ENCODE measurements around the gene GPR132. TPM values are rescaled to one million over a fixed set of nuclear protein-coding genes. Genes with fewer than 3 reads are reported as not detected.
"Not testable (repeated sequence)": the region's sequence is repeated elsewhere in the genome, so short reads cannot be mapped to it uniquely, and the experiment has no call there.

GPR132 gene
- polyA plus RNA-seq, 1 donor (not counting 4 experiments of a cell fraction or from before 2014, with no cell fraction given) = not detected

DNA sequence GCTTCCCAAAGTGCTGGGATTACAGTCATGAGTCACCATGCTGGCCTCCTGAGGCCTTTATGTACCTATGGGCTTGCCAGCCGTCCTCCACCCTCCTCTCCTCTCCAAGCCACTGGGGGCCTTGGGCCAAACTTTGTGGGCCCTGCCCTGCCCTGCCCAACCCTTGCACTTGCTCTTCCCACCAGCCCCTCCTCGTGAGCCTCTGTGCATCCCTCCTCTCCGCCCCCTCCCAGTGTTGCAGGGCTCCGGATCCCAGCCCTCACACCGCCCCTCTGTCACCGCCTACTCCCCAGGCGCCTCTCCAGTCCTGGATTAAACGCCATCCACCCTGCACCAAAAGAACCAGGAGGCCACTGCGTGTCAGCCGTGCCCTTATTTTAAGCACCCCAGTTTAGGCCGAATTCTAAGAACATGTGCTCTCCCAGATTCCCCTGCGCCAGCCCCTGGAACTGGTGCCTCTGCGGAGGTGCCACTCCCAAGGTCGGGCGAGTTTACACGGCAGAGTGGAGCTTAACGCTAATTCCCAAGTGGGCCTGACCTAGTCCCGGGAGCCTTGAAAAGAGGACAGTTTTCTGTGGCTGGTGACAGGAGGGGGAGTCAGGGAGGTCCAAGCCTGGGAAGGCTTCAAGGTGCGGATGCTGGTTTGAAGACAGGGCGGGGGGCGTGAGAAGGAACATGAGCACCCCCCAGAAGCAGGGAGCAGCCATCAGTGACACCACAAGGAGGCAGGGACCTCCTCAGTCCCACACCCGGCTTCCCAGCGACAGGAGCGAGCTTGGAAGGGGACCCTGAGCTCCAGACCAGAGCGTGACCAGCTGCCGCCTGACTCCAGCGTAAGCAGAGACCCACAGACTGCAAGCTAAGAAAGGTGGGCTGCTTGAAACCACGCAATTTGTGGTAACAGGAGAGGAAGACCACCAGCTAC, 23.1 kb downstream of the GPR132 start:
- Histone ChIP-seq H2AFZ (ENCODE audit: control insufficient read depth, low read length) (no peak overlapping the region), H3K4me3 (ENCODE audit: control insufficient read depth in 2 of 3, extremely low read depth in 1 of 3, insufficient read depth in 2 of 3, low read depth in 1 of 3, low read length in 3 of 3) (no peak overlapping the region), H3K27ac (ENCODE audit: control insufficient read depth, insufficient read depth, low read length) (no peak overlapping the region), H3K27me3 (ENCODE audit: control insufficient read depth, extremely low read depth, insufficient read depth, low read length) (no peaks in the 10 kb centered on the region), H3K9ac (ENCODE audit: control insufficient read depth, extremely low read depth, insufficient read depth, low read length) (no peak overlapping the region), H4K20me1 (ENCODE audit: control insufficient read depth, extremely low read depth, insufficient read depth, low read length) (no peaks in the 10 kb centered on the region), H3K9me3 (ENCODE audit: control insufficient read depth, low read depth, low read length) (no peaks in the 10 kb centered on the region), H3K79me2 (ENCODE audit: control insufficient read depth, insufficient read depth, low read length) (no peaks in the 10 kb centered on the region), H3K9me1 (ENCODE audit: control insufficient read depth, extremely low read depth, insufficient read depth, low read length) (no peaks in the 10 kb centered on the region), H3K36me3 (ENCODE audit: control insufficient read depth in 2 of 2, extremely low read depth in 1 of 2, insufficient read depth in 2 of 2, low read length in 2 of 2) (peaks cover 0 to 13% of the 10 kb centered on the region in 2 experiments), H3K4me2 (ENCODE audit: control insufficient read depth, extremely low read depth, insufficient read depth, low read depth, low read length) (no peak overlapping the region), H3K4me1 (ENCODE audit: control insufficient read depth, extremely low read depth, insufficient read depth, low read length) (peaks cover 2% of the 10 kb centered on the region)
- no peak for TF ChIP-seq EZH2 (IDR thresholded peaks at IDR 0.05; ENCODE audit: low read length)
- TF ChIP-seq, protein P1, sequence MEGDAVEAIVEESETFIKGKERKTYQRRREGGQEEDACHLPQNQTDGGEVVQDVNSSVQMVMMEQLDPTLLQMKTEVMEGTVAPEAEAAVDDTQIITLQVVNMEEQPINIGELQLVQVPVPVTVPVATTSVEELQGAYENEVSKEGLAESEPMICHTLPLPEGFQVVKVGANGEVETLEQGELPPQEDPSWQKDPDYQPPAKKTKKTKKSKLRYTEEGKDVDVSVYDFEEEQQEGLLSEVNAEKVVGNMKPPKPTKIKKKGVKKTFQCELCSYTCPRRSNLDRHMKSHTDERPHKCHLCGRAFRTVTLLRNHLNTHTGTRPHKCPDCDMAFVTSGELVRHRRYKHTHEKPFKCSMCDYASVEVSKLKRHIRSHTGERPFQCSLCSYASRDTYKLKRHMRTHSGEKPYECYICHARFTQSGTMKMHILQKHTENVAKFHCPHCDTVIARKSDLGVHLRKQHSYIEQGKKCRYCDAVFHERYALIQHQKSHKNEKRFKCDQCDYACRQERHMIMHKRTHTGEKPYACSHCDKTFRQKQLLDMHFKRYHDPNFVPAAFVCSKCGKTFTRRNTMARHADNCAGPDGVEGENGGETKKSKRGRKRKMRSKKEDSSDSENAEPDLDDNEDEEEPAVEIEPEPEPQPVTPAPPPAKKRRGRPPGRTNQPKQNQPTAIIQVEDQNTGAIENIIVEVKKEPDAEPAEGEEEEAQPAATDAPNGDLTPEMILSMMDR (optimal IDR thresholded peaks at IDR 0.05 in 1 of 3, IDR thresholded peaks at IDR 0.05 in 1 of 3, conservative IDR thresholded peaks at IDR 0.05 in 1 of 3; ENCODE audit: extremely low read depth in 1 of 3, insufficient read depth in 2 of 3, low read length in 3 of 3) = no peak
- no peak for FAIRE-seq
- DNase-seq (ENCODE audit: low read depth, low spot score) = no peak
- dilution Hi-C loops (cut with MboI; ENCODE audit: extremely low pct_ligation_motif_present, low sequenced_read_pairs) = no loop called here

DNA sequence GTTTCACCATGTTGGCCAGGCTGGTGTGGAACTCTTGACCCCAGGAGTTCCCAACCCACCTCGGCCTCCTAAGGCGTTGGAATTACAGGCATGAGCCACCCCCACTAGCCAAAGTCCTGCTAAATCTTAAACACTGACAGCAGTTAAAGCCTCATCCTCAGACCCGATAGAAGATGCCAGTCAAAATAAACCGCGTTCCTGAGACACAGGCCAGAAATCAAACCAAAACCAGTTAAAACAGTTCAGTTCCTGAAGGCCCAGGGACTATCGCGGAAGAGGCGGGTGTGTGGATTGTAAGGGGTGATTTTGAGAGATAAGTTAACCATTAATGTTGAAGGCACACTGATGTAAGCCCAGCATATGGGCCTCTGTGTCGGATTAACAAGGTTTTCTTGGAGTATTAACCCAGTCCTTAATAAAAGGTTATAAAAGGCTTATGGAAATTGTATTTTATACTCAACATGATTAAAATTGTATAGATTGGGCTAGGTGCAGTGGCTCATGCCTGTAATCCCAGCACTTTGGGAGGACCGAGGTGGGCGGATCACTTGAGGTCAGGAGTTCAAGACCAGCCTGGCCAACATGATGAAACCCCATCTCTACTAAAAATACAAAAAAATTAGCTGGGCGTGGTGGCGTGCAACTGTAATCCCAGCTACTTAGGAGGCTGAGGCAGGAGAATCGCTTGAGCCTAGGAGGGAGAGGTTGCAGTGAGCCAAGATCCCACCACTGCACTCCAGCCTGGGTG, 25.6 kb downstream of the GPR132 start:
- FAIRE-seq (no peak), DNase-seq (ENCODE audit: low read depth, low spot score) (no peak)
- no peak overlapping the region for H3K4me3 ChIP-seq (ENCODE audit: control insufficient read depth in 2 of 3, extremely low read depth in 1 of 3, insufficient read depth in 2 of 3, low read depth in 1 of 3, low read length in 3 of 3)
- no peak overlapping the region for H3K27ac ChIP-seq (ENCODE audit: control insufficient read depth, insufficient read depth, low read length)
- no peak overlapping the region for H3K4me2 ChIP-seq (ENCODE audit: control insufficient read depth, extremely low read depth, insufficient read depth, low read depth, low read length)
- H3K4me1 ChIP-seq (ENCODE audit: control insufficient read depth, extremely low read depth, insufficient read depth, low read length) = peaks cover 2% of the 10 kb centered on the region
- H3K9me3 ChIP-seq (ENCODE audit: control insufficient read depth, low read depth, low read length) = no peaks in the 10 kb centered on the region
- H3K9me1 ChIP-seq (ENCODE audit: control insufficient read depth, extremely low read depth, insufficient read depth, low read length) = no peaks in the 10 kb centered on the region
- no peaks in the 10 kb centered on the region for H3K27me3 ChIP-seq (ENCODE audit: control insufficient read depth, extremely low read depth, insufficient read depth, low read length)
- H3K79me2 ChIP-seq (ENCODE audit: control insufficient read depth, insufficient read depth, low read length) = no peaks in the 10 kb centered on the region
- no peak for TF ChIP-seq EZH2 (IDR thresholded peaks at IDR 0.05; ENCODE audit: low read length)
- TF ChIP-seq, protein P1 (optimal IDR thresholded peaks at IDR 0.05 in 1 of 3, IDR thresholded peaks at IDR 0.05 in 1 of 3, conservative IDR thresholded peaks at IDR 0.05 in 1 of 3; ENCODE audit: extremely low read depth in 1 of 3, insufficient read depth in 2 of 3, low read length in 3 of 3) = no peak
- no peak overlapping the region for H3K9ac ChIP-seq (ENCODE audit: control insufficient read depth, extremely low read depth, insufficient read depth, low read length)
- H4K20me1 ChIP-seq (ENCODE audit: control insufficient read depth, extremely low read depth, insufficient read depth, low read length) = no peaks in the 10 kb centered on the region
- no peak overlapping the region for H2AFZ ChIP-seq (ENCODE audit: control insufficient read depth, low read length)
- peaks cover 0 to 10% of the 10 kb centered on the region in 2 experiments for H3K36me3 ChIP-seq (ENCODE audit: control insufficient read depth in 2 of 2, extremely low read depth in 1 of 2, insufficient read depth in 2 of 2, low read length in 2 of 2)
- dilution Hi-C loops (cut with MboI; ENCODE audit: extremely low pct_ligation_motif_present, low sequenced_read_pairs) = no loop called here

GRCh38 chr14:105035616-105036015, 29.6 kb downstream of the GPR132 start:
- FAIRE-seq; H3K9ac ChIP-seq (ENCODE audit: control insufficient read depth, extremely low read depth, insufficient read depth, low read length); H2AFZ ChIP-seq (ENCODE audit: control insufficient read depth, low read length); H3K27me3 ChIP-seq (ENCODE audit: control insufficient read depth, extremely low read depth, insufficient read depth, low read length); dilution Hi-C loops (cut with MboI; ENCODE audit: extremely low pct_ligation_motif_present, low sequenced_read_pairs); H3K9me1 ChIP-seq (ENCODE audit: control insufficient read depth, extremely low read depth, insufficient read depth, low read length); DNase-seq (ENCODE audit: low read depth, low spot score); H3K27ac ChIP-seq (ENCODE audit: control insufficient read depth, insufficient read depth, low read length); H3K9me3 ChIP-seq (ENCODE audit: control insufficient read depth, low read depth, low read length); H3K36me3 ChIP-seq (ENCODE audit: control insufficient read depth in 2 of 2, extremely low read depth in 1 of 2, insufficient read depth in 2 of 2, low read length in 2 of 2); H3K4me1 ChIP-seq (ENCODE audit: control insufficient read depth, extremely low read depth, insufficient read depth, low read length); H3K79me2 ChIP-seq (ENCODE audit: control insufficient read depth, insufficient read depth, low read length); H3K4me3 ChIP-seq (ENCODE audit: control insufficient read depth in 2 of 3, extremely low read depth in 1 of 3, insufficient read depth in 2 of 3, low read depth in 1 of 3, low read length in 3 of 3); H4K20me1 ChIP-seq (ENCODE audit: control insufficient read depth, extremely low read depth, insufficient read depth, low read length); H3K4me2 ChIP-seq (ENCODE audit: control insufficient read depth, extremely low read depth, insufficient read depth, low read depth, low read length): not testable (repeated sequence)
